ENCODE results near the gene ZC3H18.

ZC3H18 gene

DNA sequence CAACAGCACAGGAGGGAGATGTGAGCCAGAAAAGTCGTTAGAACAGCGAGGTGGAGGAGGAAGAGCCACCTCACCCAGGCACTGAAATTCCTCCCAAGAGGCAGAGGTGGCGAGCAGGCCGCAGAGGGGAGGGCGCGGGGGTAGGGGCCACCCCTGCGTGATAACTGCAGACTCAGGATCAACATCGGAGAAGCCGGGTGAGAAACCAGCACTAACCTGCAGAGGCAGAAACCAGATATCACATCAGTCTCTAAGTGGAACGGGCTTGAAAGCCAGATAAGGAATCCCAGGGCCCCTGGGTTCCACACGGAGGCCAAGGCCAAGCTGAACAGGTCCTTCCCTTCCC, 39.4 kb upstream of the ZC3H18 start:
- TF ChIP-seq SNAI2 (CRISPR knock-in tag; IDR thresholded peaks at IDR 0.05) (no peak), ZNF565 (CRISPR knock-in tag; conservative IDR thresholded peaks at IDR 0.05; ENCODE audit: low read depth) (no peak), TCF4 (CRISPR knock-in tag; IDR thresholded peaks at IDR 0.05; ENCODE audit: borderline replicate concordance) (no peak), ZFP3 (CRISPR knock-in tag; IDR thresholded peaks at IDR 0.05) (no peak), ISL1 (CRISPR knock-in tag; IDR thresholded peaks at IDR 0.05) (no peak)
- TF ChIP-seq, protein P1, sequence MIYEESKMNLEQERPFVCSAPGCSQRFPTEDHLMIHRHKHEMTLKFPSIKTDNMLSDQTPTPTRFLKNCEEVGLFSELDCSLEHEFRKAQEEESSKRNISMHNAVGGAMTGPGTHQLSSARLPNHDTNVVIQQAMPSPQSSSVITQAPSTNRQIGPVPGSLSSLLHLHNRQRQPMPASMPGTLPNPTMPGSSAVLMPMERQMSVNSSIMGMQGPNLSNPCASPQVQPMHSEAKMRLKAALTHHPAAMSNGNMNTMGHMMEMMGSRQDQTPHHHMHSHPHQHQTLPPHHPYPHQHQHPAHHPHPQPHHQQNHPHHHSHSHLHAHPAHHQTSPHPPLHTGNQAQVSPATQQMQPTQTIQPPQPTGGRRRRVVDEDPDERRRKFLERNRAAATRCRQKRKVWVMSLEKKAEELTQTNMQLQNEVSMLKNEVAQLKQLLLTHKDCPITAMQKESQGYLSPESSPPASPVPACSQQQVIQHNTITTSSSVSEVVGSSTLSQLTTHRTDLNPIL (CRISPR knock-in tag; IDR thresholded peaks at IDR 0.05; ENCODE audit: low read depth): no peak
- TF ChIP-seq, protein P2, sequence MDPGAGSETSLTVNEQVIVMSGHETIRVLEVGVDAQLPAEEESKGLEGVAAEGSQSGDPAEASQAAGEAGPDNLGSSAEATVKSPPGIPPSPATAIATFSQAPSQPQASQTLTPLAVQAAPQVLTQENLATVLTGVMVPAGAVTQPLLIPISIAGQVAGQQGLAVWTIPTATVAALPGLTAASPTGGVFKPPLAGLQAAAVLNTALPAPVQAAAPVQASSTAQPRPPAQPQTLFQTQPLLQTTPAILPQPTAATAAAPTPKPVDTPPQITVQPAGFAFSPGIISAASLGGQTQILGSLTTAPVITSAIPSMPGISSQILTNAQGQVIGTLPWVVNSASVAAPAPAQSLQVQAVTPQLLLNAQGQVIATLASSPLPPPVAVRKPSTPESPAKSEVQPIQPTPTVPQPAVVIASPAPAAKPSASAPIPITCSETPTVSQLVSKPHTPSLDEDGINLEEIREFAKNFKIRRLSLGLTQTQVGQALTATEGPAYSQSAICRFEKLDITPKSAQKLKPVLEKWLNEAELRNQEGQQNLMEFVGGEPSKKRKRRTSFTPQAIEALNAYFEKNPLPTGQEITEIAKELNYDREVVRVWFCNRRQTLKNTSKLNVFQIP (CRISPR knock-in tag; IDR thresholded peaks at IDR 0.05; ENCODE audit: borderline replicate concordance, low read depth): no peak
- TF ChIP-seq, protein P3, sequence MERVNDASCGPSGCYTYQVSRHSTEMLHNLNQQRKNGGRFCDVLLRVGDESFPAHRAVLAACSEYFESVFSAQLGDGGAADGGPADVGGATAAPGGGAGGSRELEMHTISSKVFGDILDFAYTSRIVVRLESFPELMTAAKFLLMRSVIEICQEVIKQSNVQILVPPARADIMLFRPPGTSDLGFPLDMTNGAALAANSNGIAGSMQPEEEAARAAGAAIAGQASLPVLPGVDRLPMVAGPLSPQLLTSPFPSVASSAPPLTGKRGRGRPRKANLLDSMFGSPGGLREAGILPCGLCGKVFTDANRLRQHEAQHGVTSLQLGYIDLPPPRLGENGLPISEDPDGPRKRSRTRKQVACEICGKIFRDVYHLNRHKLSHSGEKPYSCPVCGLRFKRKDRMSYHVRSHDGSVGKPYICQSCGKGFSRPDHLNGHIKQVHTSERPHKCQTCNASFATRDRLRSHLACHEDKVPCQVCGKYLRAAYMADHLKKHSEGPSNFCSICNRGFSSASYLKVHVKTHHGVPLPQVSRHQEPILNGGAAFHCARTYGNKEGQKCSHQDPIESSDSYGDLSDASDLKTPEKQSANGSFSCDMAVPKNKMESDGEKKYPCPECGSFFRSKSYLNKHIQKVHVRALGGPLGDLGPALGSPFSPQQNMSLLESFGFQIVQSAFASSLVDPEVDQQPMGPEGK (CRISPR knock-in tag; IDR thresholded peaks at IDR 0.05; ENCODE audit: borderline replicate concordance): no peak
- ATAC-seq: no peak

DNA sequence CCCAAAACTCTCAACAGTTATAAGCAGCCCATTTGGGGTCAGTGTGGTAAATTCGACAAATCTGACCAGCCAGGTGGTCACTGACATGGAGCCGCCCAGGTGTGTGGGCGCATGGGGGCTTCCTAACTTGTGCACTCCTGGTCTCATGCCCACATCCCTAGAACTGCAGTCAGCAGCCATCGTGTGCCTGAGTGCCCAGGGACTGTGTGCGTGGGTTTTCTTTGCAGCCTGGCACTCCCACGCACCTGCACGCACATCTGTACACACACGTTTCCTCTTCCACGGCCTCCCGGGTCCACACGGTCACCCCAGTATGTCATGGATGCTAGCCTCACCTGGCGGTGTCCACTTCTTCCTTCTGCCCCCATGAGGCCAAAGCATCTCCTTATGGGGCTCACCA, 38.9 kb upstream of the ZC3H18 start:
- TF ChIP-seq ISL1 (CRISPR knock-in tag; IDR thresholded peaks at IDR 0.05) (no peak), ZFP3 (CRISPR knock-in tag; IDR thresholded peaks at IDR 0.05) (no peak), TCF4 (CRISPR knock-in tag; IDR thresholded peaks at IDR 0.05; ENCODE audit: borderline replicate concordance) (no peak), ZNF565 (CRISPR knock-in tag; conservative IDR thresholded peaks at IDR 0.05; ENCODE audit: low read depth) (no peak), ARNTL (CRISPR knock-in tag; IDR thresholded peaks at IDR 0.05; ENCODE audit: borderline replicate concordance, low read depth) (no peak), SNAI2 (CRISPR knock-in tag; IDR thresholded peaks at IDR 0.05) (no peak)
- TF ChIP-seq, protein P2 (CRISPR knock-in tag; IDR thresholded peaks at IDR 0.05; ENCODE audit: borderline replicate concordance, low read depth): no peak
- TF ChIP-seq, protein P3 (CRISPR knock-in tag; IDR thresholded peaks at IDR 0.05; ENCODE audit: borderline replicate concordance): no peak

DNA sequence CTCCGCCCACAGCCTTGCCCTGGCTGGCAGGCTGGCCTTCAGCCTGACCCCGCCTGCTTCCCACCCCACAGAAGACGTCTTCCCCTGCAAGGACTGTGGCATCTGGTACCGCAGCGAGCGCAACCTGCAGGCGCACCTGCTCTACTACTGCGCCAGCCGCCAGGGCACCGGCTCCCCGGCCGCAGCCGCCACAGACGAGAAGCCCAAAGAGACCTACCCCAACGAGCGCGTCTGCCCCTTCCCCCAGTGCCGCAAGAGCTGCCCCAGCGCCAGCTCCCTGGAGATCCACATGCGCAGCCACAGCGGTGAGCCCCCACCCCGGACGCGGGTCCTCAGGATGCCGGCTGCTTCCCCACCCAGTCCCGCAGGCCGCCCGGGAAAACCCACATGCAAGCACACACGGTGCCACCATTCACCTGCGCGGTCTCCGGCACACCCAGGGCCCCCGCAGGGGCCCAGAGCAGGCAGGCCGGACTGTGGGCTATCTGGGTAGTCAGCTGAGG, 38.2 kb upstream of the ZC3H18 start:
- ATAC-seq: no peak
- TF ChIP-seq, protein P1 (CRISPR knock-in tag; IDR thresholded peaks at IDR 0.05; ENCODE audit: low read depth): no peak
- TF ChIP-seq ZNF8 (CRISPR knock-in tag; IDR thresholded peaks at IDR 0.05) (no peak), TCF4 (CRISPR knock-in tag; IDR thresholded peaks at IDR 0.05; ENCODE audit: borderline replicate concordance) (no peak), ZFP30 (CRISPR knock-in tag; IDR thresholded peaks at IDR 0.05) (no peak), ESRRG (CRISPR knock-in tag; IDR thresholded peaks at IDR 0.05) (no peak), RARB (CRISPR knock-in tag; IDR thresholded peaks at IDR 0.05) (no peak), BACH2 (CRISPR knock-in tag; IDR thresholded peaks at IDR 0.05; ENCODE audit: borderline replicate concordance) (no peak), CSDC2 (CRISPR knock-in tag; IDR thresholded peaks at IDR 0.05) (no peak), TOX (CRISPR knock-in tag; IDR thresholded peaks at IDR 0.05; ENCODE audit: borderline replicate concordance) (no peak), ZC3H10 (CRISPR knock-in tag; IDR thresholded peaks at IDR 0.05) (no peak), PPARA (CRISPR knock-in tag; IDR thresholded peaks at IDR 0.05; ENCODE audit: borderline replicate concordance) (no peak), SNAI2 (CRISPR knock-in tag; IDR thresholded peaks at IDR 0.05) (no peak)
- TF ChIP-seq, protein P2 (CRISPR knock-in tag; IDR thresholded peaks at IDR 0.05; ENCODE audit: borderline replicate concordance, low read depth): no peak
- TF ChIP-seq, protein P4, sequence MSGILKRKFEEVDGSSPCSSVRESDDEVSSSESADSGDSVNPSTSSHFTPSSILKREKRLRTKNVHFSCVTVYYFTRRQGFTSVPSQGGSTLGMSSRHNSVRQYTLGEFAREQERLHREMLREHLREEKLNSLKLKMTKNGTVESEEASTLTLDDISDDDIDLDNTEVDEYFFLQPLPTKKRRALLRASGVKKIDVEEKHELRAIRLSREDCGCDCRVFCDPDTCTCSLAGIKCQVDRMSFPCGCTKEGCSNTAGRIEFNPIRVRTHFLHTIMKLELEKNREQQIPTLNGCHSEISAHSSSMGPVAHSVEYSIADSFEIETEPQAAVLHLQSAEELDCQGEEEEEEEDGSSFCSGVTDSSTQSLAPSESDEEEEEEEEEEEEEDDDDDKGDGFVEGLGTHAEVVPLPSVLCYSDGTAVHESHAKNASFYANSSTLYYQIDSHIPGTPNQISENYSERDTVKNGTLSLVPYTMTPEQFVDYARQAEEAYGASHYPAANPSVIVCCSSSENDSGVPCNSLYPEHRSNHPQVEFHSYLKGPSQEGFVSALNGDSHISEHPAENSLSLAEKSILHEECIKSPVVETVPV (CRISPR knock-in tag; IDR thresholded peaks at IDR 0.05): no peak
- TF ChIP-seq, protein P5, sequence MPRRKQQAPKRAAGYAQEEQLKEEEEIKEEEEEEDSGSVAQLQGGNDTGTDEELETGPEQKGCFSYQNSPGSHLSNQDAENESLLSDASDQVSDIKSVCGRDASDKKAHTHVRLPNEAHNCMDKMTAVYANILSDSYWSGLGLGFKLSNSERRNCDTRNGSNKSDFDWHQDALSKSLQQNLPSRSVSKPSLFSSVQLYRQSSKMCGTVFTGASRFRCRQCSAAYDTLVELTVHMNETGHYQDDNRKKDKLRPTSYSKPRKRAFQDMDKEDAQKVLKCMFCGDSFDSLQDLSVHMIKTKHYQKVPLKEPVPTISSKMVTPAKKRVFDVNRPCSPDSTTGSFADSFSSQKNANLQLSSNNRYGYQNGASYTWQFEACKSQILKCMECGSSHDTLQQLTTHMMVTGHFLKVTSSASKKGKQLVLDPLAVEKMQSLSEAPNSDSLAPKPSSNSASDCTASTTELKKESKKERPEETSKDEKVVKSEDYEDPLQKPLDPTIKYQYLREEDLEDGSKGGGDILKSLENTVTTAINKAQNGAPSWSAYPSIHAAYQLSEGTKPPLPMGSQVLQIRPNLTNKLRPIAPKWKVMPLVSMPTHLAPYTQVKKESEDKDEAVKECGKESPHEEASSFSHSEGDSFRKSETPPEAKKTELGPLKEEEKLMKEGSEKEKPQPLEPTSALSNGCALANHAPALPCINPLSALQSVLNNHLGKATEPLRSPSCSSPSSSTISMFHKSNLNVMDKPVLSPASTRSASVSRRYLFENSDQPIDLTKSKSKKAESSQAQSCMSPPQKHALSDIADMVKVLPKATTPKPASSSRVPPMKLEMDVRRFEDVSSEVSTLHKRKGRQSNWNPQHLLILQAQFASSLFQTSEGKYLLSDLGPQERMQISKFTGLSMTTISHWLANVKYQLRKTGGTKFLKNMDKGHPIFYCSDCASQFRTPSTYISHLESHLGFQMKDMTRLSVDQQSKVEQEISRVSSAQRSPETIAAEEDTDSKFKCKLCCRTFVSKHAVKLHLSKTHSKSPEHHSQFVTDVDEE (CRISPR knock-in tag; IDR thresholded peaks at IDR 0.05): no peak

More for the DNA sequence above, 38.9 kb upstream of the ZC3H18 start:
- ATAC-seq: no peak

Measured in SK-N-SH treated with all-trans-retinoic acid at 6 μM for 48 hours (cell line).